SK-N-SH (cell line): ENCODE data around the gene ITGA1. TPM values are rescaled to one million over a fixed set of nuclear protein-coding genes. Genes with fewer than 3 reads are reported as not detected.

Experiments used
- CTCF ChIA-PET: fragments of 300-600, 350-600 bp; formaldehyde crosslinking; extraction: SDS; loops from one replicate; lab custom pipeline; 2021; lab: Yijun Ruan, JAX
- POLR2A ChIA-PET: fragments of 350-600 bp; sonication (Branson Sonifier 250); formaldehyde crosslinking; extraction: SDS; loops from one replicate; lab custom pipeline; 2020; ENCODE audit warnings: antibody characterized with exemption, inconsistent platforms; lab: Yijun Ruan, JAX
- DNase-seq: peaks from one replicate; pipeline ENCODE4 v3.0.0; 2012
- H2AFZ ChIP-seq: fragments of 200-600 bp; sonication (generic); 2 replicates; pipeline ENCODE4 v1.8.1; 2016; ENCODE audit warnings: antibody characterized with exemption, mild to moderate bottlenecking, low read depth
- H3F3A ChIP-seq: fragments of 200-600 bp; sonication (generic); replicated peaks from 2 replicates; pipeline ENCODE3; 2016; ENCODE audit warnings: antibody characterized with exemption, mild to moderate bottlenecking; ENCODE audit not compliant: insufficient read depth
- H3K27ac ChIP-seq, 2 experiments: fragments of 200-500 bp in 1 of 2; fragments of 200-600 bp in 1 of 2; sonication (Bioruptor generic) in 1 of 2; sonication (generic), shearing (Covaris generic) in 1 of 2; 2 replicates each; pipeline versions ENCODE4 v1.5.1 to v1.6.1; 2014 to 2016; ENCODE audit warnings: low read depth in 2 of 2, inconsistent platforms in 1 of 2, low read length in 1 of 2, mild to moderate bottlenecking in 1 of 2, mixed read lengths in 1 of 2
- H3K27me3 ChIP-seq: fragments of 200-600 bp; sonication (generic), shearing (Covaris generic); 2 replicates; pipeline ENCODE4 v1.6.1; 2016; ENCODE audit warnings: mixed run types; ENCODE audit not compliant: insufficient read depth
- H3K36me3 ChIP-seq, 2 experiments: fragments of 200-500 bp in 1 of 2; fragments of 200-600 bp in 1 of 2; sonication (Bioruptor generic) in 1 of 2; sonication (generic) in 1 of 2; replicated peaks in 1 of 2; 2 replicates each; pipeline versions ENCODE3 to v1.5.1; 2014 to 2016; ENCODE audit warnings: low read length in 1 of 2, mild to moderate bottlenecking in 1 of 2; ENCODE audit not compliant: insufficient read depth in 2 of 2, control insufficient read depth in 1 of 2
- H3K4me1 ChIP-seq, 2 experiments: fragments of 200-500 bp in 1 of 2; fragments of 200-600 bp in 1 of 2; sonication (Bioruptor generic) in 1 of 2; sonication (generic), shearing (Covaris generic) in 1 of 2; 2 replicates each; pipeline versions ENCODE4 v1.5.1 to v1.6.1; 2014 to 2016; ENCODE audit warnings: low read depth in 1 of 2, low read length in 1 of 2, mixed run types in 1 of 2; ENCODE audit not compliant: insufficient read depth in 2 of 2, control insufficient read depth in 1 of 2
- H3K4me2 ChIP-seq: fragments of 200-600 bp; sonication (generic), shearing (Covaris generic); 2 replicates; pipeline ENCODE4 v1.6.1; 2017; ENCODE audit warnings: mixed run types
- H3K4me3 ChIP-seq, 2 experiments: fragments of 200-500 bp in 1 of 2; fragments of 200-600 bp in 1 of 2; sonication (Bioruptor generic) in 1 of 2; sonication (generic), shearing (Covaris generic) in 1 of 2; 2 replicates each; pipeline versions ENCODE4 v1.5.1 to v1.8.1; 2014 to 2016; ENCODE audit warnings: low read depth in 2 of 2, inconsistent platforms in 1 of 2, low read length in 1 of 2, mild to moderate bottlenecking in 1 of 2, mixed read lengths in 1 of 2, moderate library complexity in 1 of 2
- H3K79me2 ChIP-seq: fragments of 200-600 bp; sonication (generic); 2 replicates; pipeline ENCODE4 v1.8.1; 2017; ENCODE audit warnings: mild to moderate bottlenecking; ENCODE audit not compliant: insufficient read depth
- H3K9ac ChIP-seq: fragments of 200-600 bp; sonication (generic); 2 replicates; pipeline ENCODE4 v1.6.1; 2017; ENCODE audit warnings: mixed run types
- H3K9me2 ChIP-seq: fragments of 200-600 bp; sonication (generic); 2 replicates; pipeline ENCODE4 v1.6.1; 2017; ENCODE audit warnings: mixed run types
- H3K9me3 ChIP-seq: fragments of 200-600 bp; sonication (generic); 2 replicates; pipeline ENCODE4 v1.6.1; 2017; ENCODE audit warnings: mixed run types, mild to moderate bottlenecking, moderate library complexity
- H4K20me1 ChIP-seq: fragments of 200-600 bp; sonication (generic); 2 replicates; pipeline ENCODE4 v1.6.1; 2017; ENCODE audit warnings: mild to moderate bottlenecking, mixed run types; ENCODE audit not compliant: insufficient read depth
- CHD2 ChIP-seq: fragments of 150-350 bp; IDR thresholded peaks from 2 replicates; pipeline ENCODE4 v1.6.1; 2018; ENCODE audit warnings: low read length; ENCODE audit not compliant: partially characterized antibody
- EP300 ChIP-seq, 2 experiments: IDR thresholded peaks; 2 replicates each; pipeline versions ENCODE4 v1.4.0 to v1.6.1; 2012; ENCODE audit warnings: borderline replicate concordance in 1 of 2, low read depth in 1 of 2, low read length in 1 of 2
- EZH2phosphoT487 ChIP-seq: fragments of 200-600 bp; sonication (generic); IDR thresholded peaks from 2 replicates; pipeline ENCODE4 v1.6.1; 2017; ENCODE audit warnings: low read depth, mixed run types, mild to moderate bottlenecking, antibody characterized with exemption, moderate library complexity, borderline replicate concordance
- FOSL2 ChIP-seq: IDR thresholded peaks from 2 replicates; pipeline ENCODE4 v1.4.0; 2012; ENCODE audit warnings: low read depth, mild to moderate bottlenecking, moderate library complexity, borderline replicate concordance
- FOXJ3 ChIP-seq: sonication (generic); formaldehyde crosslinking; IDR thresholded peaks from 2 replicates; pipeline ENCODE4 v1.5.1; 2020; ENCODE audit warnings: mild to moderate bottlenecking, missing genetic modification reagents
- FOXM1 ChIP-seq: IDR thresholded peaks from 2 replicates; pipeline ENCODE4 v1.4.0; 2012; ENCODE audit warnings: low read depth, mild to moderate bottlenecking
- GATA2 ChIP-seq: sonication (generic); formaldehyde crosslinking; IDR thresholded peaks from 2 replicates; pipeline ENCODE4 v1.5.0; 2020; ENCODE audit warnings: mild to moderate bottlenecking, missing genetic modification reagents
- MEF2A ChIP-seq: IDR thresholded peaks from 2 replicates; pipeline ENCODE4 v1.4.0; 2012; ENCODE audit warnings: low read depth, borderline replicate concordance
- NFIC ChIP-seq: IDR thresholded peaks from 2 replicates; pipeline ENCODE4 v1.4.0; 2012; ENCODE audit warnings: borderline replicate concordance
- NRF1 ChIP-seq: IDR thresholded peaks from 2 replicates; pipeline ENCODE4 v1.6.1; 2012; ENCODE audit warnings: low read depth, mild to moderate bottlenecking, low read length
- PBX3 ChIP-seq: IDR thresholded peaks from 2 replicates; pipeline ENCODE4; 2012
- POLR2AphosphoS5 ChIP-seq: IDR thresholded peaks from 2 replicates; pipeline ENCODE4 v1.6.1; 2012; ENCODE audit warnings: low read depth, low read length
- RAD21 ChIP-seq: IDR thresholded peaks from 2 replicates; pipeline ENCODE4 v1.6.1; 2012; ENCODE audit warnings: mild to moderate bottlenecking, low read length
- RFX5 ChIP-seq: IDR thresholded peaks from 2 replicates; pipeline ENCODE4 v1.6.1; 2012; ENCODE audit warnings: mild to moderate bottlenecking, improper control_type of control experiment, low read length
- RXRA ChIP-seq: IDR thresholded peaks from 2 replicates; pipeline ENCODE4 v1.4.0; 2012; ENCODE audit warnings: low read depth, mild to moderate bottlenecking, borderline replicate concordance
- SIN3A ChIP-seq: IDR thresholded peaks from 2 replicates; pipeline ENCODE4 v1.6.1; 2012; ENCODE audit warnings: low read depth, mild to moderate bottlenecking, low read length, moderate library complexity, borderline replicate concordance
- TAF1 ChIP-seq: IDR thresholded peaks from 2 replicates; pipeline ENCODE4 v1.6.1; 2012; ENCODE audit warnings: low read depth, mild to moderate bottlenecking, low read length, moderate library complexity, borderline replicate concordance
- TCF12 ChIP-seq: IDR thresholded peaks from 2 replicates; pipeline ENCODE4 v1.4.0; 2012
- TEAD4 ChIP-seq: IDR thresholded peaks from 2 replicates; pipeline ENCODE4 v1.4.0; 2012; ENCODE audit warnings: mild to moderate bottlenecking, borderline replicate concordance; ENCODE audit not compliant: insufficient read depth
- USF1 ChIP-seq: IDR thresholded peaks from 2 replicates; pipeline ENCODE4 v1.4.0; 2012; ENCODE audit warnings: low read depth, borderline replicate concordance
- YY1 ChIP-seq: IDR thresholded peaks from 2 replicates; pipeline ENCODE4 v1.4.0; 2012; ENCODE audit warnings: low read depth, mild to moderate bottlenecking
- WGBS: methylation state at CpG from one replicate; pipeline ENCODE4 v1.1.6; 2017; ENCODE audit warnings: low lambda C conversion rate; 5-methylcytosine and 5-hydroxymethylcytosine counted together
- polyA plus RNA-seq, 3 experiments: library from polyadenylated mRNA; depleted of rRNA; stranded (reverse); fragments of >200 nt; gene quantifications; 2 replicates each; pipeline ENCODE4 v1.2.3, GENCODE V29; 2012
- TF ChIP-seq, protein P1 (sequence below): fragments of 150-350 bp; IDR thresholded peaks from 2 replicates; pipeline ENCODE4 v1.6.1; 2017; ENCODE audit warnings: antibody characterized with exemption, low read length, low read depth, borderline replicate concordance
- TF ChIP-seq, protein P2 (sequence below): fragments of 150-350 bp; IDR thresholded peaks from 2 replicates; pipeline ENCODE4 v1.6.1; 2016; ENCODE audit warnings: mild to moderate bottlenecking, low read depth, low read length

The ITGA1 gene
- polyA plus RNA-seq, 1 of the 3 experiments (the other 2 are of a cell fraction) = 7.7 TPM

DNA sequence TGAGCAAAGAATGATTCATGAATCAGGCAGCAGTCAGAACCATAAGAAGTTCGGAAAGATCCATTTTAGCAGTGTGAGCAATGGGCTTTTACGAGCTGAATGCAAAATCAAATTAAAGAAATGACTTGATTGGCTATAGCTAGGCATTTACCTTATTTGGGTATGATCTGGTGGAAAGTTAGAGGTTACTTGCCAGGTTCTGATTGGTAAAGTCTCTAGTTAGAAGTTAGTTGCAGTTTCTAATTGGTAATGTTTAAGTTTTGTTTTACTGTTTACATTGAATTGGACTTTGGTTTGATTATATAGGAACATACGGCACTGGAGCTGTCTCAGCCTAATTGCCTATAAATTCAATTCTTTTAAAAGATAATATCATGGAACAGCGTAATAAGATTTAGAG is 97.9 kb downstream of the ITGA1 start:
- H3K9ac ChIP-seq = no peak overlapping the region
- no peaks in the 10 kb centered on the region for H3K79me2 ChIP-seq
- H3K4me2 ChIP-seq = no peak overlapping the region
- H3K27ac ChIP-seq = no peak overlapping the region
- no peaks in the 10 kb centered on the region for H3K9me3 ChIP-seq
- no peaks in the 10 kb centered on the region for H3K27me3 ChIP-seq
- no peaks in the 10 kb centered on the region for H4K20me1 ChIP-seq
- 78% methylated on average over 4 of the region's 4 CpGs for WGBS
- H3F3A ChIP-seq = no peaks in the 10 kb centered on the region
- no peaks in the 10 kb centered on the region for H3K4me1 ChIP-seq
- ChIA-PET POLR2A (no interaction called here), CTCF (interaction anchor here (1.6 kb wide), 1 partner anchor 10 kb away, joined by 4 read pairs; no protein-coding TSS in a partner anchor)
- no peak overlapping the region for H2AFZ ChIP-seq
- H3K36me3 ChIP-seq = peaks cover 6 to 14% of the 10 kb centered on the region in 2 experiments
- TF ChIP-seq NRF1 = no peak
- no peak for TF ChIP-seq FOSL2
- TF ChIP-seq EZH2phosphoT487 = no peak
- TF ChIP-seq CHD2 = no peak
- TF ChIP-seq YY1 = no peak
- TF ChIP-seq RFX5 = no peak
- no peak for TF ChIP-seq EP300 (IDR thresholded peaks at IDR 0.05; ENCODE audit: borderline replicate concordance in 1 of 2, low read depth in 1 of 2, low read length in 1 of 2)
- no peak for TF ChIP-seq NFIC
- TF ChIP-seq RAD21 = no peak
- no peak for TF ChIP-seq PBX3
- no peak for TF ChIP-seq TEAD4
- TF ChIP-seq POLR2AphosphoS5 = no peak
- no peak for DNase-seq
- no peaks in the 10 kb centered on the region for H3K9me2 ChIP-seq
- H3K4me3 ChIP-seq = no peak overlapping the region

DNA sequence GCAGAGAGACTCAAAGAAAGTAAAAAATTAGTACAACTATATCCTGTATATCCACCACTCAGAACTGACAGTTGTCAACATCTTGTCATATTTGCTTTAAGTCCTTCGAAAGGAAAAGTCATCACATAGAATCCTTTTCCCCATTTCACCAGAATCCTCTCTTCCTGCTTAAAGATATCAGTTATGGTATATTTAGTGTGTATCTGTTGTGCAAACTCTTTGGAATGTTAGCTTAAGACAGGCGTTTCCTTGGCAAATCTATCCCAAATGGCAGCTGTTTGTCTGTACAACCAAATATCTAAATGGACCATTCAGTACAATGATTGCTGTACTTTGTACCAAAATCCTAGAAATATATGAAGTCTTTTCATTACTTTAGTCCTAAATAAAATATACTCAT is 98.5 kb downstream of the ITGA1 start:
- CTCF ChIA-PET = interaction anchor here (1.6 kb wide), 1 partner anchor 10 kb away, joined by 4 read pairs; no protein-coding TSS in a partner anchor
- Histone ChIP-seq H3K4me2 (no peak overlapping the region), H3K9ac (no peak overlapping the region)

More for the DNA sequence above, 98.5 kb downstream of the ITGA1 start:
- no peak overlapping the region for H2AFZ ChIP-seq
- H3K27me3 ChIP-seq = no peaks in the 10 kb centered on the region
- no peak overlapping the region for H3K4me3 ChIP-seq
- DNase-seq = no peak
- POLR2A ChIA-PET = no interaction called here
- 80% methylated on average over 2 of the region's 2 CpGs for WGBS
- H3K9me3 ChIP-seq = no peaks in the 10 kb centered on the region
- H3K4me1 ChIP-seq = no peaks in the 10 kb centered on the region
- H3F3A ChIP-seq = no peaks in the 10 kb centered on the region
- H3K27ac ChIP-seq = no peak overlapping the region
- H3K9me2 ChIP-seq = peaks cover 4% of the 10 kb centered on the region; the same call in 1 of the 2 replicates
- no peak for TF ChIP-seq TAF1
- no peak for TF ChIP-seq FOXJ3 (CRISPR knock-in tag)
- no peak for TF ChIP-seq NFIC
- TF ChIP-seq, protein P1, sequence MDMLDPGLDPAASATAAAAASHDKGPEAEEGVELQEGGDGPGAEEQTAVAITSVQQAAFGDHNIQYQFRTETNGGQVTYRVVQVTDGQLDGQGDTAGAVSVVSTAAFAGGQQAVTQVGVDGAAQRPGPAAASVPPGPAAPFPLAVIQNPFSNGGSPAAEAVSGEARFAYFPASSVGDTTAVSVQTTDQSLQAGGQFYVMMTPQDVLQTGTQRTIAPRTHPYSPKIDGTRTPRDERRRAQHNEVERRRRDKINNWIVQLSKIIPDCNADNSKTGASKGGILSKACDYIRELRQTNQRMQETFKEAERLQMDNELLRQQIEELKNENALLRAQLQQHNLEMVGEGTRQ = no peak
- TF ChIP-seq PBX3 = no peak
- no peak for TF ChIP-seq SIN3A
- TF ChIP-seq MEF2A = no peak
- TF ChIP-seq, protein P2, sequence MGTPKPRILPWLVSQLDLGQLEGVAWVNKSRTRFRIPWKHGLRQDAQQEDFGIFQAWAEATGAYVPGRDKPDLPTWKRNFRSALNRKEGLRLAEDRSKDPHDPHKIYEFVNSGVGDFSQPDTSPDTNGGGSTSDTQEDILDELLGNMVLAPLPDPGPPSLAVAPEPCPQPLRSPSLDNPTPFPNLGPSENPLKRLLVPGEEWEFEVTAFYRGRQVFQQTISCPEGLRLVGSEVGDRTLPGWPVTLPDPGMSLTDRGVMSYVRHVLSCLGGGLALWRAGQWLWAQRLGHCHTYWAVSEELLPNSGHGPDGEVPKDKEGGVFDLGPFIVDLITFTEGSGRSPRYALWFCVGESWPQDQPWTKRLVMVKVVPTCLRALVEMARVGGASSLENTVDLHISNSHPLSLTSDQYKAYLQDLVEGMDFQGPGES = no peak
- no peak for TF ChIP-seq FOSL2
- no peak for TF ChIP-seq TCF12
- no peak for TF ChIP-seq NRF1
- TF ChIP-seq RXRA = no peak
- TF ChIP-seq GATA2 (CRISPR knock-in tag) = no peak
- TF ChIP-seq EP300 (IDR thresholded peaks at IDR 0.05; ENCODE audit: borderline replicate concordance in 1 of 2, low read depth in 1 of 2, low read length in 1 of 2) = no peak
- no peak for TF ChIP-seq USF1
- no peak for TF ChIP-seq FOXM1
- no peak for TF ChIP-seq RFX5
- no peaks in the 10 kb centered on the region for H4K20me1 ChIP-seq
- peaks cover 6 to 14% of the 10 kb centered on the region in 2 experiments for H3K36me3 ChIP-seq
- H3K79me2 ChIP-seq = no peaks in the 10 kb centered on the region
